Activated naive CD4-positive, alpha-beta T cell treated with anti-CD3 and anti-CD28 coated beads for 36 hours (primary cell): Measurements from ENCODE around the gene CELF4. TPM values are rescaled to one million over a fixed set of nuclear protein-coding genes. Genes with fewer than 3 reads are reported as not detected.

Experiments
- CTCF ChIA-PET: fragments of 350-600 bp; sonication (Branson Sonifier 250); formaldehyde crosslinking; loops from one replicate; lab custom pipeline; 2021; ENCODE audit warnings: antibody characterized with exemption; lab: Charles Lee
- DNase-seq: peaks from one replicate; pipeline ENCODE4 v3.0.0-alpha.2; 2020
- H3K27ac Mint-ChIP-seq: one replicate; pipeline ENCODE4 v1.8.0; 2021; ENCODE audit warnings: mild to moderate bottlenecking, mixed read lengths
- H3K27me3 Mint-ChIP-seq: one replicate; pipeline ENCODE4 v1.8.0; 2021; ENCODE audit warnings: low read depth, mixed read lengths
- H3K36me3 Mint-ChIP-seq: one replicate; pipeline ENCODE4 v1.8.0; 2021; ENCODE audit warnings: low read depth, mixed read lengths
- H3K4me1 Mint-ChIP-seq: one replicate; pipeline ENCODE4 v1.8.0; 2021; ENCODE audit warnings: low read depth, mixed read lengths
- H3K4me3 Mint-ChIP-seq: one replicate; pipeline ENCODE4 v1.8.0; 2021; ENCODE audit warnings: mild to moderate bottlenecking, moderate library complexity, mixed read lengths
- H3K9me3 Mint-ChIP-seq: one replicate; pipeline ENCODE4 v1.8.0; 2021; ENCODE audit warnings: mixed read lengths
- intact Hi-C: fragments of 100-400 bp; cut with micrococcal nuclease; formaldehyde crosslinking; loops from one replicate; pipeline ENCODE4 v1.15.1; 2023
- total RNA-seq, 2 experiments: library from RNA; stranded (reverse); gene quantifications; one replicate each; pipeline ENCODE4 v1.2.3, GENCODE V29; 2021

The CELF4 gene
- total RNA-seq, 2 experiments from 2014 or later: not detected

DNA sequence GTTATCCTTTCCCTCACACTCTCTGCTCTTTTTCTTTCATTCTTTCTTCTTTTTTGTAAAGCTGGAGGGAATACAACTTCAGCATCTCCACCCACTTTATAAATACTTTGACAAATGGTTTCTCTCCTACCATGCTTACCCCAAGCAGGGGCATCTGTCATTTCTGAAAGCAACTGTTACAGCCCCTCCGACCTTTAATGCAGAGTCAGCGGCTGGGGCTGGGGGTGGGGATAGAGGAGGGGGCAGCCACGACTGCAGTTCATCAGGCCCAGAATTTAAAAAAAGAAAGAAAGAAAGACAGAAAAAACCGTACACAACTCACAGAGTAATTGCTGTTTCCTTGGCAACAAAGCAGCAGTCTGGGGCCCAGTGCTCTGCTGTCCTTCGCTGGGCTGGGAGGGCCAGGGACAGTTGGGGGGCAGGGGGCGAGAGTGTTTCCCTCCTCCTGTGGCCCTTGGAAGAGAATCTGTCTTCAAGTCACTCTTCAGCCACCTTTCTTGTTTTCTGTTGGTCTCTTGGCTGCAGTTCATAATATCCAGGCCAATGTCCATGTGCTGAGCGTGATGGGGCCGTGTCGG lies 53.8 kb downstream of the CELF4 start:
- Mint-ChIP-seq H3K36me3 (no peaks in the 10 kb centered on the region), H3K9me3 (peaks cover 9% of the 10 kb centered on the region), H3K4me1 (no peaks in the 10 kb centered on the region), H3K4me3 (no peak overlapping the region), H3K27ac (no peak overlapping the region), H3K27me3 (no peaks in the 10 kb centered on the region)
- intact Hi-C loops: no loop called here
- DNase-seq: no peak
- CTCF ChIA-PET: no interaction called here

DNA sequence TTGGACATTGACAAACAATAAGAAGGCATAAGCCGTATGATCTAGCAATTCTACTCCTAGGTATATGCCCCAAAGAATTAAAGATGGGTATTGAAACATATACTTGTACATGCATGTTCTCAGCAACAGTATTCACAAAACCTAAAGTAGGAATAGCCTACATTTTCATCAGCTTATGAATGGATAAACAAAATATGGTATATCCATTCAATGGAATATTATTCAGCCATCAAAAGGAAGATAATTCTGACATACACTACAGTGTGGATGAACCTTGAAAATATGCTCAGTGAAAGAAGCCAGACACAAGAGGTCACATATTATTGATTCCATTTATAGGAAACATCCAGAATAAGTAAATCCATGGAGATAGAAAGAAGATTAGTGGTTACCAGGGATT lies 56.0 kb downstream of the CELF4 start:
- no peaks in the 10 kb centered on the region for H3K36me3 Mint-ChIP-seq
- no peak overlapping the region for H3K4me3 Mint-ChIP-seq
- no peaks in the 10 kb centered on the region for H3K27me3 Mint-ChIP-seq
- H3K9me3 Mint-ChIP-seq: peaks cover 9% of the 10 kb centered on the region
- intact Hi-C loops: no loop called here
- H3K27ac Mint-ChIP-seq: no peak overlapping the region
- no peak for DNase-seq
- H3K4me1 Mint-ChIP-seq: no peaks in the 10 kb centered on the region
- CTCF ChIA-PET: no interaction called here

DNA sequence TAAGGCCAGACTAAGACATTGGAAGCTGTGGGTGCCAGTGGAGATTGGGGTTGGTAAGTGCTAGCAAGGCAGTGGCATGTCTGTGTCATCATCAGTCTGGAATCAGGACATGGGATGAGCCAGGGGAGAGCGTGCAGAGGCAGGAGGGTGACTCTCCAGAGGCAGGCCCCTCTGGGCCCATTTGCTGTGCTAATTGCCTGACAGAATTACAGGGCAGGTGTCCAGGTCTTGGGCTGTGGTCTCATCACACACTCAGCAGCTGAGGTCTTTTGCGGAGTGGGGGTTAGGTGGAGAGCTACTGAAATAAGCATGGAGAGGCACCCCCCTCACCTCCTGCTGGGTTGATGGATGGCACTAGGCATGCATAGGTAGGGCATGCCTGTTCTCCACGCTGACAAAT lies 57.4 kb downstream of the CELF4 start:
- peaks cover 9% of the 10 kb centered on the region for H3K9me3 Mint-ChIP-seq
- H3K4me3 Mint-ChIP-seq: no peak overlapping the region
- DNase-seq: no peak
- CTCF ChIA-PET: no interaction called here
- H3K36me3 Mint-ChIP-seq: no peaks in the 10 kb centered on the region
- H3K27me3 Mint-ChIP-seq: no peaks in the 10 kb centered on the region
- no peak overlapping the region for H3K27ac Mint-ChIP-seq
- intact Hi-C loops: no loop called here
- H3K4me1 Mint-ChIP-seq: no peaks in the 10 kb centered on the region

DNA sequence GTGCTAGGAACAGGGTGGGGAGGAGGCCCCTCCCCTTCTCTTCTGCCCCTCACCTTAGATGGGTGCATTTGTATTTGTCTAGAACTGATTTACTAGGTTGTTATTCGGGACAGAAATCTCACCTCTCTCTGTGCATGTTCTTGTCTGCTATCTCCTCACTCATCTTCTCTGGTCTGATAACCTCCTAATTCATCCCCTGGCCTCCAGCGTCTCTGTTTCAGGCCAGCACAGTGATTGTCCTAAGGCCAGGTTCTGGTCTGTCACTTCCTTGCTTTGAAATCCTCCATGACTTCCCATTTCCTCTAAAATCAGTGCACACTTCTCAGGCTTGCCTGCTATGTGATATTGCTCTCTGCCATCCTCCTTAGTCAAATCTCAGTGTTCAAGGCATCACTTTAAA lies 58.4 kb downstream of the CELF4 start:
- Mint-ChIP-seq H3K4me1 (no peaks in the 10 kb centered on the region), H3K27ac (no peak overlapping the region), H3K36me3 (no peaks in the 10 kb centered on the region), H3K4me3 (no peak overlapping the region), H3K27me3 (no peaks in the 10 kb centered on the region), H3K9me3 (peaks cover 9% of the 10 kb centered on the region)
- DNase-seq: no peak
- intact Hi-C loops: no loop called here
- CTCF ChIA-PET: no interaction called here

DNA sequence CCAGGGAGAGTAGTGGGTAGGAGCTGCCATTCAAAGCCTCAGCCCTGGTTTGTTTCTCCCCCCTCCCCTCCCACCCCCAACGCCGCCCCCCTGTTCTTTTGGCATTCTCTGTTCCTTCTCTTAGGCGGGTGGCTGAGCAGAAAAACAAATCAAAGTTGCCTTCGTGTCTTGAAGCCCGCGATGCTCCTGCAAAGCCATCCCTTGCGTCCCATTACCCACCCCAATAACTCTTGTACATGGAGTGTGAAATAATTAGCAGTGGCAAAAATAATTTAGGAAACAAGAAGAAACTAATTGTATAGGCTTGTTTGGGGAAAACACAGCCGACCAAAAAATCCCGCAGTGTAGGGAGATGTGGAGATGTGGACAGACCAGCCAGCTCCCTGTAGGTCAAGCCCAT lies 59.6 kb downstream of the CELF4 start:
- Mint-ChIP-seq H3K27ac (no peak overlapping the region), H3K9me3 (peaks cover 9% of the 10 kb centered on the region), H3K27me3 (no peaks in the 10 kb centered on the region), H3K36me3 (no peaks in the 10 kb centered on the region), H3K4me3 (no peak overlapping the region), H3K4me1 (no peaks in the 10 kb centered on the region)
- CTCF ChIA-PET: no interaction called here
- no peak for DNase-seq
- intact Hi-C loops: no loop called here

DNA sequence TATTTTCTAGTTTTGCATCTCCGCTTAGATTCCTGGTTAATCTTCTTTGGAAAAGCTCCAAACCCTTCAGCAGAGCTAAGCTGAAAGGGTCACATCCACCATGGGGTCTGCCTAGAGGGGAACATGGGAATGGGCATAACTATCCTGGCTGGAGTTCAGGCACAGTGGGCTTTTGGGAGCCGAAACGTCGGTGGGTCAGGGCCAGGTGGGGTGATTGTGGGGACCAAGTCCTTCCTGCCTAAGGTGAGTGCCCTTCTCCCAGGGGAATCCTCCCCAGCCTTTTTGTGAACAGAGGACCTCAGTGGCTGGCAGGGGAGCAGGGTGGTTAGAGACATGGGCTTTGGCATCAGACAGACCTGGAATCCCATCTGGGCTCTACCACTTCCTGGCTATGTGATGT lies 60.3 kb downstream of the CELF4 start:
- H3K27ac Mint-ChIP-seq: no peak overlapping the region
- H3K27me3 Mint-ChIP-seq: no peaks in the 10 kb centered on the region
- no peaks in the 10 kb centered on the region for H3K4me1 Mint-ChIP-seq
- H3K36me3 Mint-ChIP-seq: no peaks in the 10 kb centered on the region
- intact Hi-C loops: no loop called here
- DNase-seq: no peak
- no peak overlapping the region for H3K4me3 Mint-ChIP-seq
- CTCF ChIA-PET: no interaction called here
- peaks cover 8% of the 10 kb centered on the region for H3K9me3 Mint-ChIP-seq

DNA sequence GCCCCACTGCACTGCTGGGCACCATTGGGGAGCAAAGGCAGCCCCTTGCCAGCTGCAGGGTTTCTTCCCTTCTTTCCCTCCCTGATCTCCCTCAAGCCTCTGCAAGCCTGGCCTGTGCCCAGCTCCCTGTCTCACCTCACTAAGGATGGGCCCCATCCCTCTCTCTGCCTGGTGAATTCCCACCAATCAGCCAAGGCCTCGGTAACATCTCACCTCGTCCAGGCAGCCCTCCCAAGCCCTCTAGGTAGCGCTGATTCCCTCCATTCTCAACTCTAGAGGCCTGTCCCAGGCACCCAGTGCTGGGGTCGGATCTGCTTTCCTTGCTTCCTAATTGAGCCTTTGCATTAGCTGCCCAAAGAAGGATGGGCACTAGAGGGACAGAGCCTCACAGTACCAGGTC lies 63.0 kb downstream of the CELF4 start:
- H3K27me3 Mint-ChIP-seq: peaks cover 10% of the 10 kb centered on the region
- H3K4me3 Mint-ChIP-seq: no peak overlapping the region
- no peaks in the 10 kb centered on the region for H3K9me3 Mint-ChIP-seq
- no peaks in the 10 kb centered on the region for H3K36me3 Mint-ChIP-seq
- DNase-seq: no peak
- CTCF ChIA-PET: no interaction called here
- no peak overlapping the region for H3K27ac Mint-ChIP-seq
- H3K4me1 Mint-ChIP-seq: no peaks in the 10 kb centered on the region
- intact Hi-C loops: no loop called here

DNA sequence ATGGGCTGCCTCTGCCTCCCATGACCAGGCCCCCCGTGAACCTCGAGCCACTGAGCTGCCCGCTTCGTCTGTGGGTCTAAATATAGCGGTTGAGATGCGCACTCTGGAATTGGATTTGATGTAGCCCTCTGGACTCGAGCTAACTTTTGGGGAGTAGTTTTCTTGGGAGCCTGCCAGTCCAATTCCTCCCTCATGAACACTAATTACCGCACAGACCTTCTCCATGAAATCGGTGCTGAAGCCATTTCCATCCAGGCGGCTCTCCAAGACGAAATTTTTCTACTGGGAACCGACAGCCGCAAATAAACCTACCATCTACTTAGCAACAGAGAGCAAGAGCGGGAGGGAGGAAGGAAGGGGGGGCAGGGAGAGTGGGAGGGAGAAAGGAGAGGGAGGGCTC lies 63.6 kb downstream of the CELF4 start:
- no peak for DNase-seq
- Mint-ChIP-seq H3K4me1 (no peaks in the 10 kb centered on the region), H3K36me3 (no peaks in the 10 kb centered on the region), H3K9me3 (no peaks in the 10 kb centered on the region), H3K27ac (no peak overlapping the region), H3K4me3 (no peak overlapping the region), H3K27me3 (peaks cover 10% of the 10 kb centered on the region)
- CTCF ChIA-PET: no interaction called here
- intact Hi-C loops: no loop called here

DNA sequence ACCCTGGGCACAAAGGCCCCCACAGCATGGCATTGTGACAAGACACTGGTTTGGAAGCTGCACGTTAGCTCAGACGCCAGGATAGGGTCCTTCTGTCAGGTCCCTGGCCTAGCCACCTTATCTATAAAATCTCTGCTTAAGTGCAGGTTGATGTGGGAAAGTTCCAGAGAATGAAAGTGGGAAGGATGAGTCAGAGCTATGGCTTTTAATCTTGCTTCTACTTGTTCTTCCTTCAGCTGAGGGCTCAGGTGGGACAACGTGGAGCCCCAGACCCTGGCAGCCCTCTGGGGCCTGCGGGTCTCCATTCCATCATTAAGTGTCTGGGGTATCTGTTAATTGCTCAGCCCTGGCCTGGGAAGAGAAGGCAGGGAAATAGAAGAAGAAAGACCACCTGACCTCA lies 64.5 kb downstream of the CELF4 start:
- CTCF ChIA-PET: no interaction called here
- H3K4me3 Mint-ChIP-seq: no peak overlapping the region
- no peak overlapping the region for H3K27ac Mint-ChIP-seq
- no peaks in the 10 kb centered on the region for H3K9me3 Mint-ChIP-seq
- no peak for DNase-seq
- no peaks in the 10 kb centered on the region for H3K4me1 Mint-ChIP-seq
- intact Hi-C loops: no loop called here
- peaks cover 10% of the 10 kb centered on the region for H3K27me3 Mint-ChIP-seq
- H3K36me3 Mint-ChIP-seq: no peaks in the 10 kb centered on the region

DNA sequence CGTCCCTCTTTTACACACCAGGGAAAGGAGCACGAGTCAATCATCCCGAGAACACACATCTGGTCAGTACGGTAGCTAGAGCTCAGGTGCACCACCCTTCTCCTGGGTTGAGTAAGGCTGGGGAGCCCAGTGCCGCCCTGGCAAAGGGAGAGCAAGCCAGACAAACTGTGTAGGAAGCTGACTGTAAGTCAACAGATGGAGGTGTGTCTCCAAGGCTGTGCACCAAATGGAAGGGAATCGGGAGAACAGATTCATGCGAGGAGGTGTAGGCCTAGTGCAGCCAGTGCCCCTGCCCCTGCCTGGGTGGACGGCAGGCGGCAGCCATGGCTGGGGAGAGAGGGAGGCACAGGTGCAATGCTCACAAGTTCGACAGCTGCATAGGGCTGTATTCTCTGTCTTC lies 65.7 kb downstream of the CELF4 start:
- H3K4me1 Mint-ChIP-seq: no peaks in the 10 kb centered on the region
- no peaks in the 10 kb centered on the region for H3K36me3 Mint-ChIP-seq
- CTCF ChIA-PET: no interaction called here
- peaks cover 10% of the 10 kb centered on the region for H3K27me3 Mint-ChIP-seq
- H3K4me3 Mint-ChIP-seq: no peak overlapping the region
- no peak overlapping the region for H3K27ac Mint-ChIP-seq
- H3K9me3 Mint-ChIP-seq: no peaks in the 10 kb centered on the region
- intact Hi-C loops: no loop called here
- DNase-seq: no peak

DNA sequence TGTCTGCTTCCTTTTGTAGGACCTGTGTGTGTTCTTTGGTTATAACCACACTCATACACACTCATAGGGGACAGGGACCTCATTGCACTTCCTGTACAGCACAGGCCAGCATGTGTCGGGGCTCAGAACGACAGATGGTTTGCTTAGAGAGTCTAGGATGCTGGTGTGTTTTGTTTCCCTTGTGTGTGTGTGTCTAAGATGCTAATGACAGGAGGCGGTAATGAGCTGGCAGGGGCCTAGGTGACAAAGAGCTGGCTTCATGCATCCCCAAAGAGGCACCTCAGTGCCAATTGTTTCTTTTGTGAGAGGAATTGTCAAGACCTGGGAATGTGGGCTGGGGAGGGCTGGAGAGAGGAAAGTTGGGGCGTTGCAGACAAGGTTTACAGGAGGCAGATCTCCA lies 66.6 kb downstream of the CELF4 start:
- Mint-ChIP-seq H3K4me3 (no peak overlapping the region), H3K36me3 (no peaks in the 10 kb centered on the region), H3K27ac (no peak overlapping the region), H3K27me3 (peaks cover 10% of the 10 kb centered on the region), H3K9me3 (no peaks in the 10 kb centered on the region), H3K4me1 (no peaks in the 10 kb centered on the region)
- no peak for DNase-seq
- CTCF ChIA-PET: no interaction called here
- intact Hi-C loops: no loop called here

DNA sequence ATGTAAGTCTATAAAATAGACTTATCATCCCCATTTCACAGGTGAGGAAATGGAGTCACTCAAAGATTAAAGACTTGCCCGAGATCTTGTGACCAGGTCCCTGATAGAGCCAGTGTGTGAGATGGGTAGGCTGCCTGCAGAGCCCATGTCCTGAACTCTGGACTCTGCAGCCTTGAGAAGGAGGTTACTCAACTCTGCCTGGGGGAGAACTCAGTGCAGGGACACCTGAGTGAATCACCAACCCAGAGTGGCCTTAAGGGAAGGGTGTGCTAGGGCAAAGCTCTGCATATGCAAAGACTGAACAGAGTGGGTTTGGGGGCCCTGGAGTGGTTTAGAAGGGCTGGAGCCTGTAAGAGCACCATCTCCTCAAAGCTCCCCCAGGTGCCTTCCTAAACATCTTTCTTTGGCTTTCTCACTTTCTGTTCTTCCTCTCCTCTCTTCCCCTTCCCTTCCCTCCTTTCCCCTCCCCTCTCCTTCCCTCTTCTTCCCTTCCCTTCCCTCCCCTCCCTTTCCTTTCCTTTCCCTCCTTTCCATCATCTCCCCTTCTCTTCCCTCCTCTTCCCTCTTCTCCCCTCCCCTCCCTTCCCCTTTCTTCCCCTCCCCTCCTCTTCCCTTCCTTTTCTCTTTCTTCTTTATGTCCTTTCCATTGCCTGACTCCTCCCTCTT lies 67.6 kb downstream of the CELF4 start:
- Mint-ChIP-seq H3K27ac (no peak overlapping the region), H3K4me1 (no peaks in the 10 kb centered on the region), H3K4me3 (no peak overlapping the region), H3K9me3 (no peaks in the 10 kb centered on the region), H3K36me3 (no peaks in the 10 kb centered on the region), H3K27me3 (peaks cover 13% of the 10 kb centered on the region)
- DNase-seq: no peak
- intact Hi-C loops: no loop called here
- CTCF ChIA-PET: no interaction called here

DNA sequence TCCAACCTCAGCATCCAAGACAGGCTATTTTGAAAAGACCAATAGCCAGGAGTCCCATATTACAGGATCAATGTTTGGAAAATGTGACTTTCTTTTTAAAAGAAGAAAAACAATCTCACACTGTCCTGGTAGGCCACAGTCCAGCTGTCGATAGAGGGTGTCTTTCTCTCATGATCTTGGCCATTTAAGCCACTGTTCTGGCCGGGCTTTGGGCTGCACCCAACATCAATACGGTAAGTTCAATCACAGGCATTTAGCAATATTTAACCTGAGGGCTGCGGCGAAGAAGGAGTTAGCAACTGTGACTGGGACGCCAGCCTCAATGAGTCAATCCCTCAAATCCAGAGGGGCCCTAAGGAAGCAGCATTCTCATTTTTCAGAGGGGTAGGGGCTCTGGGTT lies 69.0 kb downstream of the CELF4 start:
- intact Hi-C loops: no loop called here
- no peaks in the 10 kb centered on the region for H3K4me1 Mint-ChIP-seq
- no peak overlapping the region for H3K4me3 Mint-ChIP-seq
- no peaks in the 10 kb centered on the region for H3K9me3 Mint-ChIP-seq
- H3K27me3 Mint-ChIP-seq: peaks cover 16% of the 10 kb centered on the region
- CTCF ChIA-PET: no interaction called here
- no peaks in the 10 kb centered on the region for H3K36me3 Mint-ChIP-seq
- no peak overlapping the region for H3K27ac Mint-ChIP-seq
- no peak for DNase-seq
